ENCODE results near the gene CORO1C.

DNA sequence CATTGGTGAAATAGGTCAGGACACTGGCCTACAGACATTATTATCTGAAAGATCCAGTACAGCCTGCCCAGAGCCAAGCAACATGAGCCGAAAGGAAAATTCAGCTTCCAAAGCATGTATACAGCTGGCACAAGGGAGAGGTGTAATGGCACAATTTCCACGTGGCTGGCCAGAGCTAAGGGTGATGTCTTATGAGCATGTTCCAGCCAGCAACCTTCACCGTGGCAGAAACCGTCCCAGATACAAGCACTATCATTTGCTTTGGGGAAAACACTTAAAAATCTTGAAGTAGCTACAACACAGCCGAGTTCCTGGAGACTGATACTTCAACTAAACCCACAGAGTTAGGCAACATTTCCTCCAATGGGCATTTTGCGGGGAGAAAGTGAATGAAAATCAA, 44.5 kb downstream of the CORO1C start:
- no peak for TF ChIP-seq EZH2 (IDR thresholded peaks at IDR 0.05; ENCODE audit: low read depth)
- TF ChIP-seq, protein P1, sequence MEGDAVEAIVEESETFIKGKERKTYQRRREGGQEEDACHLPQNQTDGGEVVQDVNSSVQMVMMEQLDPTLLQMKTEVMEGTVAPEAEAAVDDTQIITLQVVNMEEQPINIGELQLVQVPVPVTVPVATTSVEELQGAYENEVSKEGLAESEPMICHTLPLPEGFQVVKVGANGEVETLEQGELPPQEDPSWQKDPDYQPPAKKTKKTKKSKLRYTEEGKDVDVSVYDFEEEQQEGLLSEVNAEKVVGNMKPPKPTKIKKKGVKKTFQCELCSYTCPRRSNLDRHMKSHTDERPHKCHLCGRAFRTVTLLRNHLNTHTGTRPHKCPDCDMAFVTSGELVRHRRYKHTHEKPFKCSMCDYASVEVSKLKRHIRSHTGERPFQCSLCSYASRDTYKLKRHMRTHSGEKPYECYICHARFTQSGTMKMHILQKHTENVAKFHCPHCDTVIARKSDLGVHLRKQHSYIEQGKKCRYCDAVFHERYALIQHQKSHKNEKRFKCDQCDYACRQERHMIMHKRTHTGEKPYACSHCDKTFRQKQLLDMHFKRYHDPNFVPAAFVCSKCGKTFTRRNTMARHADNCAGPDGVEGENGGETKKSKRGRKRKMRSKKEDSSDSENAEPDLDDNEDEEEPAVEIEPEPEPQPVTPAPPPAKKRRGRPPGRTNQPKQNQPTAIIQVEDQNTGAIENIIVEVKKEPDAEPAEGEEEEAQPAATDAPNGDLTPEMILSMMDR (conservative IDR thresholded peaks at IDR 0.05): no peak

Data from PC-9 (cell line).